HG03025 (cell line): Measurements from ENCODE around the gene C7orf25.

Experiments used
- ATAC-seq: cut with Tn5 transposase; IDR thresholded peaks from one replicate; pipeline ENCODE4 v1.9.1; 2021; ENCODE audit warnings: mild to moderate bottlenecking, moderate library complexity; ENCODE audit not compliant: unreplicated experiment, low FRiP score

The C7orf25 gene

DNA sequence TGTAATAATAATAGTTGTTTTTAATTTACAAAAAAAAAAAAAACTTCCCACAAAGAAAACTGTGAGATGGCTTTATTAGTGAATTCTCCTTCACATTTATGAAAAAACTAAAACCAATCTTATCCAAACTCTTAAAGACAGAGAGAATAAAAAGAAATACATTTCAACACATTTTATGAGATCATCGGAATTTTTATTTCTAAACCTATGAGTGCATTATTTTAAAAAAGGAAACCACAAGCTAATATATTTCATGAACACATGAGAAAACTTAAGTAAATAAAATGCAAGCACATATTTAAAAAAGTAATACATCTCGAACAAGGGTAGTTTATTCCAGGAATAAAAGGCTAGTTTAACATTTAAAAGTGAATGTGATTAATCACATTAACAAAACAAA lies 31.5 kb downstream of the C7orf25 start:
- ATAC-seq: no peak

DNA sequence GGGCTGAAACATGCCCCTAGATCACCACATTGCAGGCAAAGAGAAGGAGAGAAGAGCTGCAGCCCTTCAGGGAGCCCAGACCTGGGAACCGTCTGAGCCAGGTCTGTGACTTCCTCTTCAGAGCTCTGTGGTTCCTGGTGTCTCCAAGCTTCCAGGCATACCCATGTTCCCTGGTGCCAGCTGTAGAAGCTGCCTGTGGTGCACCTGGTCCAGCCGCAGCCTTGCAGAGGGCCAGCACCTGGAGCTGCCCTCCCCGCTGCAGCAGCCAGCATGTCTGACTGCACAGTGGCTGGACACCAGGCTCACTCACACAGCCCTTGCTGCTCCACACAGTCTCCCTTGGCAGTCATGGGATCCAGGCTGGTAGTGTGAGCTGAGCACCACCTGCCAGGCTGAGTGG lies 33.6 kb downstream of the C7orf25 start:
- no peak for ATAC-seq

DNA sequence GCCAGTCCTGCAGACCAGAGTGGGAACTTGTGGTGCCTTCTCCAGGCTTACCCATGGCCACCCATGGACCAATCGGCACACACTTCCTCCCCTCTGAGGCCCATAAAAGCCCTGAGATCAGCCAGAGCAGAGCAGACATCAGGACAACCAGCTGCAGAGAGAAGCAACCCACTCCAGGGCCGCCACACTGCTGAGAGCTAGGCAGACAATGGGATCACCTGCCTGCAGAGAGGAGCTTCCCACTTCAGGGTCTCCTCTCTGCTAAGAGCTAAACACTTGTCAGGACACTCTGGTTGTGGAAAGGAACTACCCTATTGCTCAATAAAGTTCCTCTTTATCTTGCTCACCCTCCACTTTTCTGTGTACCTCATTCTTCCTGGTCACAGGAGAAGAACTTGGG lies 34.0 kb downstream of the C7orf25 start:
- no peak for ATAC-seq

DNA sequence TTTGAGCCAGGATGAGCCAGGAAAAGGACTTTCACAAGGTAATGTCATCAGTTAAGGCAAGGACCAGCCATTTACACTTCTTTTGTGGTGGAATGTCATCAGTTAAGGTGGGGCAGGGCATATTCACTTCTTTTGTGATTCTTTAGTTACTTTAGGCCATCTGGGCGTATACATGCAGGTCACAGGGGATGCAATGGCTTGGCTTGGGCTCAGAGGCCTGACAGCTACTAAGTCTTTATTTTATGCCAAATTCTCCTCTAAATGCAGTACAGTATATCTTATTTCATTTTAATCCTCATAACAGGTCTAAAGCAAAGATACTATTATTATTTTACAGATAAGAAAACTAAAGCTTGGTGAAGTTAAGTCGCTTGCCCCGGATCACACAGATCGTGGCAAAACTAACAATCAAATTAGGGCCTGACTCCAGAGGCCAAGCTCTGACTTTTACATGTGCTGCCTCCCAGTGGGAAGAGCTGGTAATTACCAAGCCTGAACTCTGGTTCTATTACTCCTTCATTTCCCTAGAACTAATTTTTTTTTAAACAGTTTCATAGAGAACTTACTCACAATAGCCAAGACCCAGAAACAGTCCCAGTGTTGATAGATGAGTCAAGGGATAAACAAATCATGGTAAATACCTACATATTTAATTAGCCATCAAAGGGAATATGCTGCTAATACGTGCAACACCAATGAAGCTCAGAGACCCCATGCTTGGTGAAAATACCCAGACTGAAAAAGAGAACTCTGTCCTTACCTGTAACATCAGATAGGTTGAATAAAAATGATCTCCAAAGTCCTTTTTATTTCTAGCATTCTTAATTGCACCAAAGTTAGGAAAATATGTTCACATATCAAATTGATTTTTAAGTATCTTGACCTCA lies 35.4 kb downstream of the C7orf25 start:
- no peak for ATAC-seq

DNA sequence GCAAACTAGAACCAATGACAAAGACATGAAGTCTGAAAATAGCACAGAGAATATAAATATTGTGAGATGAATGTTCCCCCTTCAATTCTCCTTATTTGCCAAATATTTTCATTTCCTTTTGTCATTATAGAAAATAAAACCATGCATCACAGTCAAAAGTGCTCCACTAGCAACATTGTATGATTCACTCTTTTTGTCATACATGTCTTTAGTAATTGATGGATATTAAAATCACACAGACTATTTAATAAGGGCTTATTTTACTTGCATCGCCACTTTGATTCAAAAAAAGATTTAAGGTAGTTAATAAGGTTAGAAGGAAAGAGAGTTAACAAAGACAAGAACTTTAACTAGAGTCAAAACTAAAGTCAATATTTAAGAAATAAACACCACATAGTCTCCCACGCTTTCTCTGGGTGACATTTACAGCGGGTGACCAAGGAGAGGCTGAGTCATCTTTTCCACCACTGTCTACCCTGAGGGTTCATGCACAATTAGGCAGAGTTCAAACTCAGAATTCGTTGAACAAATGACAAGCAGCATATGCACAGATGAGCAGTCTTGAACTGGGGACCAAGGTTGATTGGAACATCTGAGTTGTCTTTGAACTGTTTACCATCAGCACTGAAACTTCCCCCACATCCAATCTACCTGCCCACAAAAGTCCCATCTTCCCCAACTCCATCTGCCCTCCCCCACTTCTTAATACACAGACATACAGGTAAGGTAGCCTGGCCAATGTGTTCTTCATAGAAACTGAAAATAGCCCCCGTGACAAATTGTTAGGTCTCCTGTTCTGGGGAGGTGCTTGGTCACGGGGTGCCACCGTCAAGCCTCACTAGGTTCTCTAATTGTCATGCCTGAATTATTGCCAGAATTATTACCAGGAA lies 42.5 kb downstream of the C7orf25 start:
- peak; percentile 99 for ATAC-seq

DNA sequence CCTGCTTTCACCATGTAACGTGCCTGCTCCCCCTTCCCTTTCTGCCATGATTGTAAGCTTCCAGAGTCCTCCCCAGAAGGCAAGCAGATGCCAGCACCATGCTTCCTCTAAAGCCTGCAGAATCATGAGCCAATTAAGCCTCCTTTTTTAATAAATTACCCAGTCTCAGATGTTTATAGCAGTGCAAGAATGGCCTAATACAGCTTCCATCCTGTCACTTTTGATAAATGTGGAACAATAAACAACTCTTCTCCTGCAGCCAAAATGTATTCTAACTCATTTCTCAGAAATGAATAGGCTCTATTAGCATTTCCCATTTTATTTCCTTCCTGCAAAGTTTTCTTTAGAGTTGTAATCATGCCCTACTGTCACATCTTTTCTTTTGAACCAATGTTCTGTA lies 43.4 kb downstream of the C7orf25 start:
- ATAC-seq: no peak
